Measurements from ENCODE around the gene FANCC. TPM values are rescaled to one million over a fixed set of nuclear protein-coding genes. Genes with fewer than 3 reads are reported as not detected.
A peak's percentile ranks its signal among the peaks of the same experiment; 100 is the strongest.

Gene FANCC
- total RNA-seq, 1 experiment from 2014 or later: 19.4 TPM

GRCh38 chr9:95242613-95243012 is 74.9 kb downstream of the FANCC start:
- peaks cover 0 to 3% of the 10 kb centered on the region in 2 experiments; a peak in 1 of 4 replicates for H3K36me3 ChIP-seq (ENCODE audit: control insufficient read depth in 1 of 2, insufficient read depth in 2 of 2, low read length in 2 of 2)
- no peak overlapping the region for H3K4me3 ChIP-seq (replicated peaks in 1 of 2; ENCODE audit: low read depth in 1 of 2, low read length in 2 of 2)
- no peaks in the 10 kb centered on the region for H4K20me1 ChIP-seq (ENCODE audit: insufficient read depth)
- TF ChIP-seq, protein P1, sequence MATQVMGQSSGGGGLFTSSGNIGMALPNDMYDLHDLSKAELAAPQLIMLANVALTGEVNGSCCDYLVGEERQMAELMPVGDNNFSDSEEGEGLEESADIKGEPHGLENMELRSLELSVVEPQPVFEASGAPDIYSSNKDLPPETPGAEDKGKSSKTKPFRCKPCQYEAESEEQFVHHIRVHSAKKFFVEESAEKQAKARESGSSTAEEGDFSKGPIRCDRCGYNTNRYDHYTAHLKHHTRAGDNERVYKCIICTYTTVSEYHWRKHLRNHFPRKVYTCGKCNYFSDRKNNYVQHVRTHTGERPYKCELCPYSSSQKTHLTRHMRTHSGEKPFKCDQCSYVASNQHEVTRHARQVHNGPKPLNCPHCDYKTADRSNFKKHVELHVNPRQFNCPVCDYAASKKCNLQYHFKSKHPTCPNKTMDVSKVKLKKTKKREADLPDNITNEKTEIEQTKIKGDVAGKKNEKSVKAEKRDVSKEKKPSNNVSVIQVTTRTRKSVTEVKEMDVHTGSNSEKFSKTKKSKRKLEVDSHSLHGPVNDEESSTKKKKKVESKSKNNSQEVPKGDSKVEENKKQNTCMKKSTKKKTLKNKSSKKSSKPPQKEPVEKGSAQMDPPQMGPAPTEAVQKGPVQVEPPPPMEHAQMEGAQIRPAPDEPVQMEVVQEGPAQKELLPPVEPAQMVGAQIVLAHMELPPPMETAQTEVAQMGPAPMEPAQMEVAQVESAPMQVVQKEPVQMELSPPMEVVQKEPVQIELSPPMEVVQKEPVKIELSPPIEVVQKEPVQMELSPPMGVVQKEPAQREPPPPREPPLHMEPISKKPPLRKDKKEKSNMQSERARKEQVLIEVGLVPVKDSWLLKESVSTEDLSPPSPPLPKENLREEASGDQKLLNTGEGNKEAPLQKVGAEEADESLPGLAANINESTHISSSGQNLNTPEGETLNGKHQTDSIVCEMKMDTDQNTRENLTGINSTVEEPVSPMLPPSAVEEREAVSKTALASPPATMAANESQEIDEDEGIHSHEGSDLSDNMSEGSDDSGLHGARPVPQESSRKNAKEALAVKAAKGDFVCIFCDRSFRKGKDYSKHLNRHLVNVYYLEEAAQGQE (IDR thresholded peaks at IDR 0.05; ENCODE audit: low read depth): no peak
- TF ChIP-seq MAX (IDR thresholded peaks at IDR 0.05): no peak
- no peak for TF ChIP-seq EZH2phosphoT487 (IDR thresholded peaks at IDR 0.05; ENCODE audit: borderline replicate concordance)
- no peak for TF ChIP-seq SRF (IDR thresholded peaks at IDR 0.05; ENCODE audit: low read depth)
- TF ChIP-seq EZH2 (IDR thresholded peaks at IDR 0.05): no peak
- no peaks in the 10 kb centered on the region for H3K27me3 ChIP-seq (ENCODE audit: insufficient read depth, low read length)
- no peaks in the 10 kb centered on the region for H3K9me2 ChIP-seq (ENCODE audit: insufficient read depth)
- H3K27ac ChIP-seq (ENCODE audit: low read depth, low read length): no peak overlapping the region
- no TSS peak for BruUV-seq (replicated peaks)
- DNase-seq (ENCODE audit: low read depth, low spot score) (no peak), ATAC-seq (peak; percentile 44; the same call in 1 of the 2 replicates)
- POLR2A ChIA-PET: no interaction called here
- no peaks in the 10 kb centered on the region for H3K9me3 ChIP-seq (ENCODE audit: control insufficient read depth in 1 of 2, insufficient read depth in 1 of 2, low read depth in 1 of 2, low read length in 2 of 2)
- intact Hi-C loops (cut with micrococcal nuclease): no loop called here
- H3K4me1 ChIP-seq (ENCODE audit: control insufficient read depth in 1 of 2, insufficient read depth in 2 of 2, low read length in 2 of 2): no peaks in the 10 kb centered on the region
- CTCF ChIA-PET: interaction anchor here (0.8 kb wide), 1 partner anchor 75 kb away, joined by 3 read pairs; no protein-coding TSS in a partner anchor
- H3K79me2 ChIP-seq (ENCODE audit: insufficient read depth, low read length): no peaks in the 10 kb centered on the region
- H3K4me2 ChIP-seq (ENCODE audit: low read length): no peak overlapping the region
- RAD21 ChIA-PET (ENCODE audit: low non-redundant PET in 1 of 2, low total read pairs in 2 of 2, uncharacterized antibody in 2 of 2, unreplicated experiment in 2 of 2): no interaction called here
- H3K9ac ChIP-seq (ENCODE audit: low read length): no peak overlapping the region
- no peak overlapping the region for H2AFZ ChIP-seq (ENCODE audit: low read depth, low read length, poor library complexity, severe bottlenecking)

DNA sequence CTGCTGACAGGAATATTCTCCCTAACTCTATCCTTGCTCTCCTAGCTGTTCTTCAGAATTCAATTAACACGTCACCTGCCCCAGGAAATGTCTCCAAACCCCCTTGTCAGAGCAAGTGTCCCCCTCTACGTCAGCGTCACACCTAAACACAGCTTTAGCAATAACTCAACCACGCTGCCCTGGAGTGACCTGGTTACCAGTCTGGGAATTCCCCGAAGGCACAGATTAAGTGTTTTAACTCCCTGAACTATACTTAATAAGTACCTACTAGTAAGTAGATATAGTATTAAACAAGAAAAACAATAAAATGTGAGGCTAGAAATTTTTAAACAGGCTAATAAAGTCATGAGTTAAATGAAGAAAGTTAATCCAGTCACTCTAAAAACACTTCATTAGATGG is 78.4 kb downstream of the FANCC start:
- H3K27me3 ChIP-seq (ENCODE audit: insufficient read depth, low read length): no peaks in the 10 kb centered on the region
- intact Hi-C loops (cut with micrococcal nuclease): no loop called here
- no peak overlapping the region for H3K9ac ChIP-seq (ENCODE audit: low read length)
- no peaks in the 10 kb centered on the region for H3K79me2 ChIP-seq (ENCODE audit: insufficient read depth, low read length)
- no peak overlapping the region for H3K27ac ChIP-seq (ENCODE audit: low read depth, low read length)
- H3K4me3 ChIP-seq (replicated peaks in 1 of 2; ENCODE audit: low read depth in 1 of 2, low read length in 2 of 2): no peak overlapping the region
- no peaks in the 10 kb centered on the region for H3K9me2 ChIP-seq (ENCODE audit: insufficient read depth)
- DNase-seq (ENCODE audit: low read depth, low spot score) (no peak), ATAC-seq (no peak)
- CTCF ChIA-PET: no interaction called here
- POLR2A ChIA-PET: no interaction called here
- H3K4me2 ChIP-seq (ENCODE audit: low read length): no peak overlapping the region
- H3K4me1 ChIP-seq (ENCODE audit: control insufficient read depth in 1 of 2, insufficient read depth in 2 of 2, low read length in 2 of 2): no peaks in the 10 kb centered on the region
- no peaks in the 10 kb centered on the region for H4K20me1 ChIP-seq (ENCODE audit: insufficient read depth)
- TF ChIP-seq TCF7L2 (IDR thresholded peaks at IDR 0.05; ENCODE audit: borderline replicate concordance, extremely low read depth, insufficient read depth, insufficient read length): no peak
- no peak for TF ChIP-seq YY1 (IDR thresholded peaks at IDR 0.05; ENCODE audit: extremely low read depth, insufficient replicate concordance, low read depth, low read length)
- TF ChIP-seq JUND (IDR thresholded peaks at IDR 0.05): no peak
- no peak for TF ChIP-seq RAD21 (IDR thresholded peaks at IDR 0.05; ENCODE audit: low read depth)
- TF ChIP-seq ZNF274 (IDR thresholded peaks at IDR 0.05; ENCODE audit: low read depth, low read length): no peak
- TF ChIP-seq POLR2A (IDR thresholded peaks at IDR 0.05; ENCODE audit: borderline replicate concordance, extremely low read depth, insufficient read depth, insufficient read length): no peak
- TF ChIP-seq EGR1 (IDR thresholded peaks at IDR 0.05; ENCODE audit: low read depth): no peak
- TF ChIP-seq ZFX (IDR thresholded peaks at IDR 0.05): no peak
- TF ChIP-seq, protein P1 (IDR thresholded peaks at IDR 0.05; ENCODE audit: low read depth): no peak
- no peak for TF ChIP-seq EZH2 (IDR thresholded peaks at IDR 0.05)
- TF ChIP-seq SP1 (IDR thresholded peaks at IDR 0.05; ENCODE audit: low read depth): no peak
- no peaks in the 10 kb centered on the region for H3K36me3 ChIP-seq (ENCODE audit: control insufficient read depth in 1 of 2, insufficient read depth in 2 of 2, low read length in 2 of 2)
- no peak overlapping the region for H2AFZ ChIP-seq (ENCODE audit: low read depth, low read length, poor library complexity, severe bottlenecking)
- no peaks in the 10 kb centered on the region for H3K9me3 ChIP-seq (ENCODE audit: control insufficient read depth in 1 of 2, insufficient read depth in 1 of 2, low read depth in 1 of 2, low read length in 2 of 2)
- BruUV-seq (replicated peaks): no TSS peak
- RAD21 ChIA-PET (ENCODE audit: low non-redundant PET in 1 of 2, low total read pairs in 2 of 2, uncharacterized antibody in 2 of 2, unreplicated experiment in 2 of 2): no interaction called here
